ENCODE results near the gene CYP2C8. TPM values are rescaled to one million over a fixed set of nuclear protein-coding genes. Genes with fewer than 3 reads are reported as not detected.

CYP2C8 gene
- total and polyA plus RNA-seq, 2 donors (not counting 3 experiments of a cell fraction or from before 2014, with no cell fraction given) = 0.06 TPM; not detected in 1

GRCh38 chr10:95039281-95039680, 30.0 kb downstream of the CYP2C8 start:
- H3K4me2 ChIP-seq (ENCODE audit: insufficient read depth, low read length) = no peak overlapping the region
- H2AFZ ChIP-seq (ENCODE audit: low read depth, low read length) = no peak overlapping the region
- no peaks in the 10 kb centered on the region for H3K4me1 ChIP-seq (ENCODE audit: control insufficient read depth, extremely low read depth, insufficient read depth, low read length)
- no peak overlapping the region for H3K4me3 ChIP-seq (replicated peaks in 1 of 3; ENCODE audit: insufficient read depth in 1 of 3, low read depth in 1 of 3, low read length in 3 of 3)
- FAIRE-seq = no peak
- H4K20me1 ChIP-seq (replicated peaks; ENCODE audit: control insufficient read depth, extremely low read depth, insufficient read depth, low read length) = no peaks in the 10 kb centered on the region
- H3K36me3 ChIP-seq (ENCODE audit: control insufficient read depth in 2 of 2, extremely low read depth in 1 of 2, insufficient read depth in 2 of 2, low read length in 2 of 2) = no peaks in the 10 kb centered on the region
- dilution Hi-C loops (cut with MboI; ENCODE audit: extremely low pct_ligation_motif_present, low sequenced_read_pairs) = no loop called here
- H3K9ac ChIP-seq (replicated peaks; ENCODE audit: extremely low read depth, insufficient read depth, low read length) = no peak overlapping the region
- no peaks in the 10 kb centered on the region for H3K79me2 ChIP-seq (ENCODE audit: control insufficient read depth, insufficient read depth, low read length)
- BruUV-seq (replicated peaks) = no TSS peak
- TF ChIP-seq CTCF (IDR thresholded peaks at IDR 0.05; ENCODE audit: extremely low read depth in 1 of 2, insufficient read depth in 1 of 2, low read depth in 1 of 2, low read length in 2 of 2) = no peak
- TF ChIP-seq FOS (IDR thresholded peaks at IDR 0.05; ENCODE audit: borderline replicate concordance, insufficient read depth, low read length) = no peak
- TF ChIP-seq GATA2 (IDR thresholded peaks at IDR 0.05; ENCODE audit: insufficient read depth, insufficient read length, low read depth, low read length) = no peak
- no peak for TF ChIP-seq POLR2AphosphoS5 (IDR thresholded peaks at IDR 0.05; ENCODE audit: insufficient read depth, low read depth, low read length)
- no peak for TF ChIP-seq JUN (IDR thresholded peaks at IDR 0.05; ENCODE audit: borderline replicate concordance, insufficient read depth, insufficient read length, low read depth)
- TF ChIP-seq POLR2A (IDR thresholded peaks at IDR 0.05; ENCODE audit: low read depth, low read length) = no peak
- no peak for TF ChIP-seq MAX (IDR thresholded peaks at IDR 0.05; ENCODE audit: insufficient read depth, insufficient read length)
- TF ChIP-seq EZH2 (IDR thresholded peaks at IDR 0.05; ENCODE audit: borderline replicate concordance, low read depth, low read length, severe bottlenecking) = no peak
- no peak for TF ChIP-seq MYC (IDR thresholded peaks at IDR 0.05; ENCODE audit: low read depth, low read length)
- no peaks in the 10 kb centered on the region for H3K9me3 ChIP-seq (replicated peaks; ENCODE audit: control insufficient read depth, insufficient read depth, low read length)
- H3K9me1 ChIP-seq (replicated peaks; ENCODE audit: control insufficient read depth, extremely low read depth, insufficient read depth, low read length) = no peaks in the 10 kb centered on the region
- no peak for DNase-seq (ENCODE audit: low read depth, low spot score)
- H3K27me3 ChIP-seq (ENCODE audit: control insufficient read depth in 2 of 2, insufficient read depth in 2 of 2, low read length in 2 of 2) = no peaks in the 10 kb centered on the region
- H3K27ac ChIP-seq (ENCODE audit: insufficient read depth, low read depth, low read length) = no peak overlapping the region
- CTCF ChIA-PET = no interaction called here
- intact Hi-C loops (cut with micrococcal nuclease) = no loop called here
- POLR2A ChIA-PET = no interaction called here
